ENCODE data around the gene FAM47E. TPM values are rescaled to one million over a fixed set of nuclear protein-coding genes. Genes with fewer than 3 reads are reported as not detected.

The FAM47E gene
- total and polyA plus RNA-seq, 7 experiments from 2014 or later: 0.24 to 0.79 (median 0.45) TPM; not detected in 2

GRCh38 chr4:76275486-76276124 is 24.1 kb downstream of the FAM47E start:
- ATAC-seq (no peak), DNase-seq (no peak)
- Mint-ChIP-seq H3K27ac (no peak overlapping the region), H3K9me3 (peaks cover 0 to 1% (median 0%) of the 10 kb centered on the region in 11 donors), H3K4me3 (no peak overlapping the region), H3K36me3 (no peaks in the 10 kb centered on the region), H3K4me1 (peaks cover 0 to 5% (median 0%) of the 10 kb centered on the region in 7 donors), H3K27me3 (peaks cover 16 to 43% (median 24%) of the 10 kb centered on the region in 5 donors)
- ChIA-PET CTCF (no interaction called here), POLR2A (no interaction called here)
- no peaks in the 10 kb centered on the region for H3K4me1 ChIP-seq (ENCODE audit: control insufficient read depth in 2 of 2, insufficient read depth in 2 of 2, low read length in 2 of 2)
- H3K9me3 ChIP-seq (ENCODE audit: control insufficient read depth in 2 of 3, low read length in 3 of 3): no peaks in the 10 kb centered on the region
- H3K36me3 ChIP-seq (ENCODE audit: control insufficient read depth in 2 of 3, insufficient read depth in 3 of 3, low read length in 3 of 3): no peaks in the 10 kb centered on the region
- intact Hi-C loops (cut with micrococcal nuclease): loop anchor here in 1 of 2 donors (5.0 kb wide), 1 partner anchor 232 kb away; no protein-coding TSS in a partner anchor
- H3K4me3 ChIP-seq (ENCODE audit: low read length): no peak overlapping the region
- H3K27me3 ChIP-seq (ENCODE audit: control insufficient read depth in 2 of 2, insufficient read depth in 2 of 2, low read length in 2 of 2): no peaks in the 10 kb centered on the region
- no peak overlapping the region for H3K27ac ChIP-seq (ENCODE audit: low read depth, low read length)

GRCh38 chr4:76276813-76277212 is 25.3 kb downstream of the FAM47E start:
- POLR2A ChIA-PET: no interaction called here
- no peaks in the 10 kb centered on the region for H3K9me3 ChIP-seq (ENCODE audit: control insufficient read depth in 2 of 3, low read length in 3 of 3)
- DNase-seq: no peak
- intact Hi-C loops (cut with micrococcal nuclease): loop anchor here in 1 of 2 donors (5.0 kb wide), 1 partner anchor 230 kb away; no protein-coding TSS in a partner anchor
- H3K36me3 ChIP-seq (ENCODE audit: control insufficient read depth in 2 of 3, insufficient read depth in 3 of 3, low read length in 3 of 3): no peaks in the 10 kb centered on the region
- H3K4me3 Mint-ChIP-seq: no peak overlapping the region
- no peaks in the 10 kb centered on the region for H3K36me3 Mint-ChIP-seq
- H3K4me1 Mint-ChIP-seq: peaks cover 0 to 5% (median 0%) of the 10 kb centered on the region in 7 donors
- no peak overlapping the region for H3K27ac Mint-ChIP-seq
- CTCF ChIA-PET: no interaction called here
- no peaks in the 10 kb centered on the region for H3K9me3 Mint-ChIP-seq
- ATAC-seq: peak; percentile 51
- peaks cover 12 to 37% (median 24%) of the 10 kb centered on the region in 5 donors for H3K27me3 Mint-ChIP-seq
- no peaks in the 10 kb centered on the region for H3K27me3 ChIP-seq (ENCODE audit: control insufficient read depth in 2 of 2, insufficient read depth in 2 of 2, low read length in 2 of 2)
- no peaks in the 10 kb centered on the region for H3K4me1 ChIP-seq (ENCODE audit: control insufficient read depth in 2 of 2, insufficient read depth in 2 of 2, low read length in 2 of 2)
- H3K4me3 ChIP-seq (ENCODE audit: low read length): no peak overlapping the region
- H3K27ac ChIP-seq (ENCODE audit: low read depth, low read length): no peak overlapping the region

- Mint-ChIP-seq H3K4me1 (peaks cover 0 to 5% (median 0%) of the 10 kb centered on the region in 7 donors), H3K36me3 (no peaks in the 10 kb centered on the region), H3K9me3 (no peaks in the 10 kb centered on the region), H3K4me3 (no peak overlapping the region), H3K27ac (no peak overlapping the region), H3K27me3 (peaks cover 12 to 29% (median 24%) of the 10 kb centered on the region in 5 donors)
- H3K4me1 ChIP-seq (ENCODE audit: control insufficient read depth in 2 of 2, insufficient read depth in 2 of 2, low read length in 2 of 2): no peaks in the 10 kb centered on the region
- DNase-seq (no peak), ATAC-seq (no peak)
- intact Hi-C loops (cut with micrococcal nuclease): loop anchor here in 1 of 2 donors (5.0 kb wide), 1 partner anchor 230 kb away; no protein-coding TSS in a partner anchor
- H3K36me3 ChIP-seq (ENCODE audit: control insufficient read depth in 2 of 3, insufficient read depth in 3 of 3, low read length in 3 of 3): no peaks in the 10 kb centered on the region
- CTCF ChIA-PET: interaction anchor here (0.5 to 3.2 kb wide), 2 partner anchors 100 to 1123 kb away, joined by 7 to 20 read pairs; no protein-coding TSS in a partner anchor
- H3K27me3 ChIP-seq (ENCODE audit: control insufficient read depth in 2 of 2, insufficient read depth in 2 of 2, low read length in 2 of 2): no peaks in the 10 kb centered on the region
- no peak overlapping the region for H3K27ac ChIP-seq (ENCODE audit: low read depth, low read length)
- POLR2A ChIA-PET: no interaction called here
- no peak overlapping the region for H3K4me3 ChIP-seq (ENCODE audit: low read length)
- H3K9me3 ChIP-seq (ENCODE audit: control insufficient read depth in 2 of 3, low read length in 3 of 3): no peaks in the 10 kb centered on the region
Observed at GRCh38 chr4:76277667-76278066, 26.1 kb downstream of the FAM47E start.

GRCh38 chr4:76278583-76278982 is 27.1 kb downstream of the FAM47E start:
- peaks cover 12 to 26% (median 22%) of the 10 kb centered on the region in 5 donors for H3K27me3 Mint-ChIP-seq
- ChIA-PET CTCF (interaction anchor here (1.1 to 3.2 kb wide), 2 partner anchors 99 kb away, joined by 3 to 20 read pairs; no protein-coding TSS in a partner anchor), POLR2A (no interaction called here)
- intact Hi-C loops (cut with micrococcal nuclease): loop anchor here in 1 of 2 donors (5.0 kb wide), 1 partner anchor 229 kb away; no protein-coding TSS in a partner anchor
- no peak overlapping the region for H3K27ac Mint-ChIP-seq
- Histone ChIP-seq H3K4me1 (ENCODE audit: control insufficient read depth in 2 of 2, insufficient read depth in 2 of 2, low read length in 2 of 2) (no peaks in the 10 kb centered on the region), H3K4me3 (ENCODE audit: low read length) (no peak overlapping the region), H3K27me3 (ENCODE audit: control insufficient read depth in 2 of 2, insufficient read depth in 2 of 2, low read length in 2 of 2) (no peaks in the 10 kb centered on the region), H3K27ac (ENCODE audit: low read depth, low read length) (no peak overlapping the region), H3K36me3 (ENCODE audit: control insufficient read depth in 2 of 3, insufficient read depth in 3 of 3, low read length in 3 of 3) (no peaks in the 10 kb centered on the region), H3K9me3 (ENCODE audit: control insufficient read depth in 2 of 3, low read length in 3 of 3) (no peaks in the 10 kb centered on the region)
- no peak for DNase-seq
- no peak for ATAC-seq
- H3K9me3 Mint-ChIP-seq: no peaks in the 10 kb centered on the region
- no peaks in the 10 kb centered on the region for H3K36me3 Mint-ChIP-seq
- H3K4me1 Mint-ChIP-seq: peaks cover 0 to 5% (median 0%) of the 10 kb centered on the region in 7 donors
- H3K4me3 Mint-ChIP-seq: no peak overlapping the region

- Histone ChIP-seq H3K27me3 (ENCODE audit: control insufficient read depth in 2 of 2, insufficient read depth in 2 of 2, low read length in 2 of 2) (no peaks in the 10 kb centered on the region), H3K9me3 (ENCODE audit: control insufficient read depth in 2 of 3, low read length in 3 of 3) (no peaks in the 10 kb centered on the region), H3K36me3 (ENCODE audit: control insufficient read depth in 2 of 3, insufficient read depth in 3 of 3, low read length in 3 of 3) (no peaks in the 10 kb centered on the region), H3K4me3 (ENCODE audit: low read length) (no peak overlapping the region), H3K4me1 (ENCODE audit: control insufficient read depth in 2 of 2, insufficient read depth in 2 of 2, low read length in 2 of 2) (no peaks in the 10 kb centered on the region), H3K27ac (ENCODE audit: low read depth, low read length) (no peak overlapping the region)
- H3K36me3 Mint-ChIP-seq: no peaks in the 10 kb centered on the region
- POLR2A ChIA-PET: no interaction called here
- H3K4me3 Mint-ChIP-seq: no peak overlapping the region
- intact Hi-C loops (cut with micrococcal nuclease): loop anchor here (1.0 to 5.0 kb wide), 2 partner anchors 99 to 228 kb away; no protein-coding TSS in a partner anchor
- ATAC-seq (peak; percentile 63), DNase-seq (peak in 4 of 9 donors; percentile 14 to 46 (median 34))
- CTCF ChIA-PET: interaction anchor here (0.9 to 3.2 kb wide), 3 partner anchors 98 to 222 kb away, joined by 3 to 20 read pairs (median 3); no protein-coding TSS in a partner anchor
- H3K9me3 Mint-ChIP-seq: no peaks in the 10 kb centered on the region
- H3K27ac Mint-ChIP-seq: no peak overlapping the region
- H3K4me1 Mint-ChIP-seq: peaks cover 0 to 5% (median 0%) of the 10 kb centered on the region in 7 donors
- peaks cover 12 to 27% (median 19%) of the 10 kb centered on the region in 5 donors for H3K27me3 Mint-ChIP-seq
Observed at GRCh38 chr4:76279462-76279861, 27.9 kb downstream of the FAM47E start.

DNA sequence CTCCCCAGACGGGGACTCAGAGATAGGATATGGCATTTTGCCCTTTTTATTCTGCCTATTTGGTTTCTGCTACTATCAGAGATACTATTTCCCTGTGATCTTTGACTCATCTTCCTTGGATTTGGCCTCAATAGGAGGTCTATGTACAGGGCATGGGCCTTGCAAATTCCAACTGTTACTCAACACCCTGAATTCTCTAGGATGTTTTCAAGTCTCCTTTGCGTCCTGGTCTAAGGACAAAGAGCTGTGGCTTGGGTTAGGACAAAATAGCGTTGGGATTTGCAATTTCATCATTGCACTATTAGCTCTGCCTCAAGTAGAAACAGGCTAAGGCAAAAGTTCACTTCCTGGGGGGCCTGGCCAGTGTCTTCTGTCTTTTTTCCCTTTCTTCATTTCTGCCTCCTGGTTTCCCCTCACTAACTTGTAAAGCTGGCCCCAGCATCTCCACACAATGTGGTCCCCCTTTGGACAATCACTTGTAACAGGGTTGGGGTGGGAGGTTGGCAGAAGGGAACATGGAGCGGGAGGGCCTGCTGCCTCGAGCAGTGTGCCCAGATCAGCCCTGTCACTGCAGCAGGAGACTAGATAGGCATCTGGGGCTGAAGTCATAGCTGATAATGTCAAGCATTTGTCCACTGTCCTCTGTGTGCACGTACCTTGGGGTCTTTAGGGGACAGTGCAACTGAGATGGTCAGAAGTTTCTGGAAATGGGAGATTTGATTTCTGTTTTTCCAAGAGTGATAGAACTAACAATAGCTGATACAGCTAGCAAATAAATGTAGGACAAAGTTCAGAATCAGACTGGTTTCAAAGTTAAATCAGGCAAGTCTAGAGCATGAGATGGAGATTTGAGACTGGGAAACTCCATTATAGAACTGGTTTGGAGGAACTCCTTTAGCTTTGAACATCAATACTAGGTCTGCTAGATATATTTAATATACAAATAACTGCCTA is 29.2 kb downstream of the FAM47E start:
- intact Hi-C loops (cut with micrococcal nuclease): no loop called here
- Mint-ChIP-seq H3K4me3 (no peak overlapping the region), H3K27me3 (peaks cover 5 to 23% (median 12%) of the 10 kb centered on the region in 5 donors)

More for the DNA sequence above, 29.2 kb downstream of the FAM47E start:
- ChIA-PET POLR2A (no interaction called here), CTCF (interaction anchor here (0.7 to 3.2 kb wide), 4 partner anchors 97 to 285 kb away, joined by 3 to 20 read pairs (median 4); no protein-coding TSS in a partner anchor)
- Histone ChIP-seq H3K9me3 (ENCODE audit: control insufficient read depth in 2 of 3, low read length in 3 of 3) (no peaks in the 10 kb centered on the region), H3K4me1 (ENCODE audit: control insufficient read depth in 2 of 2, insufficient read depth in 2 of 2, low read length in 2 of 2) (no peaks in the 10 kb centered on the region), H3K4me3 (ENCODE audit: low read length) (no peak overlapping the region), H3K36me3 (ENCODE audit: control insufficient read depth in 2 of 3, insufficient read depth in 3 of 3, low read length in 3 of 3) (no peaks in the 10 kb centered on the region), H3K27me3 (ENCODE audit: control insufficient read depth in 2 of 2, insufficient read depth in 2 of 2, low read length in 2 of 2) (no peaks in the 10 kb centered on the region), H3K27ac (ENCODE audit: low read depth, low read length) (no peak overlapping the region)
- peak overlapping the region in 1 of 9 donors; percentile 11 for H3K27ac Mint-ChIP-seq
- DNase-seq (no peak), ATAC-seq (no peak)
- peaks cover 0 to 3% (median 0%) of the 10 kb centered on the region in 7 donors for H3K4me1 Mint-ChIP-seq
- H3K36me3 Mint-ChIP-seq: no peaks in the 10 kb centered on the region
- H3K9me3 Mint-ChIP-seq: peaks cover 0 to 2% (median 0%) of the 10 kb centered on the region in 11 donors

Data from naive thymus-derived CD4-positive, alpha-beta T cell (primary cell).